H9 (cell line): ENCODE data around the gene NEDD4L. TPM values are rescaled to one million over a fixed set of nuclear protein-coding genes. Genes with fewer than 3 reads are reported as not detected.
A peak's percentile ranks its signal among the peaks of the same experiment; 100 is the strongest.

Source experiments
- DNase-seq: peaks from one replicate; pipeline ENCODE4 v3.0.0-alpha.2; 2017
- H2AFZ ChIP-seq: one replicate; pipeline ENCODE4 v1.6.1; 2013; ENCODE audit warnings: mild to moderate bottlenecking, low read length, control low read depth, moderate library complexity
- H2AK5ac ChIP-seq: 2 replicates; pipeline ENCODE4 v1.6.1; 2013; ENCODE audit warnings: low read length, control low read depth, mixed read lengths; ENCODE audit not compliant: insufficient read length
- H2BK120ac ChIP-seq: one replicate; pipeline ENCODE4 v1.6.1; 2013; ENCODE audit warnings: low read depth, mild to moderate bottlenecking, low read length, control low read depth, inconsistent platforms; ENCODE audit not compliant: poor library complexity, severe bottlenecking
- H2BK12ac ChIP-seq: 2 replicates; pipeline ENCODE4 v1.6.1; 2013; ENCODE audit warnings: low read length, control low read depth, mixed read lengths, low read depth; ENCODE audit not compliant: insufficient read length
- H2BK15ac ChIP-seq: 2 replicates; pipeline ENCODE4 v1.6.1; 2013; ENCODE audit warnings: low read depth, low read length, control low read depth
- H2BK20ac ChIP-seq: one replicate; pipeline ENCODE4 v1.6.1; 2013; ENCODE audit warnings: low read depth, mild to moderate bottlenecking, low read length, control low read depth, inconsistent platforms; ENCODE audit not compliant: poor library complexity, severe bottlenecking
- H2BK5ac ChIP-seq: 2 replicates; pipeline ENCODE4 v1.6.1; 2013; ENCODE audit warnings: low read length, control low read depth, mixed read lengths; ENCODE audit not compliant: insufficient read length
- H3K14ac ChIP-seq: 2 replicates; pipeline ENCODE4 v1.6.1; 2013; ENCODE audit warnings: low read length, control low read depth; ENCODE audit not compliant: insufficient read depth
- H3K18ac ChIP-seq: 2 replicates; pipeline ENCODE4 v1.6.1; 2013; ENCODE audit warnings: low read depth, mild to moderate bottlenecking, mixed read lengths, low read length, control low read depth; ENCODE audit not compliant: insufficient read length
- H3K23ac ChIP-seq: 2 replicates; pipeline ENCODE4 v1.6.1; 2013; ENCODE audit warnings: low read length, control low read depth, mixed read lengths, low read depth; ENCODE audit not compliant: insufficient read length
- H3K23me2 ChIP-seq: 2 replicates; pipeline ENCODE4 v1.6.1; 2013; ENCODE audit warnings: low read depth, mild to moderate bottlenecking, mixed read lengths, low read length, control low read depth; ENCODE audit not compliant: insufficient read length, poor library complexity, severe bottlenecking
- H3K27ac ChIP-seq: 2 replicates; pipeline ENCODE4 v1.5.1; 2013; ENCODE audit warnings: low read length, control low read depth, mixed read lengths, low read depth; ENCODE audit not compliant: insufficient read length
- H3K27me3 ChIP-seq: 2 replicates; pipeline ENCODE4 v1.6.1; 2013; ENCODE audit warnings: low read length, control low read depth, inconsistent platforms; ENCODE audit not compliant: insufficient read depth
- H3K4ac ChIP-seq: 2 replicates; pipeline ENCODE4 v1.6.1; 2013; ENCODE audit warnings: low read depth, mild to moderate bottlenecking, control low read depth, inconsistent platforms, low read length, moderate library complexity
- H3K4me1 ChIP-seq: 2 replicates; pipeline ENCODE4 v1.6.1; 2013; ENCODE audit warnings: low read length, control low read depth, inconsistent platforms; ENCODE audit not compliant: insufficient read depth
- H3K4me2 ChIP-seq: 2 replicates; pipeline ENCODE4 v1.6.1; 2013; ENCODE audit warnings: low read length, control low read depth, mixed read lengths; ENCODE audit not compliant: insufficient read length, insufficient read depth
- H3K56ac ChIP-seq: 2 replicates; pipeline ENCODE4 v1.6.1; 2013; ENCODE audit warnings: low read depth, mild to moderate bottlenecking, mixed read lengths, low read length, control low read depth; ENCODE audit not compliant: insufficient read length
- H3K79me1 ChIP-seq: 2 replicates; pipeline ENCODE4 v1.6.1; 2013; ENCODE audit warnings: low read depth, mild to moderate bottlenecking, moderate library complexity, low read length, control low read depth, inconsistent platforms; ENCODE audit not compliant: insufficient read depth, poor library complexity, severe bottlenecking
- H3K79me2 ChIP-seq: 2 replicates; pipeline ENCODE4 v1.6.1; 2013; ENCODE audit warnings: low read length, control low read depth, inconsistent platforms; ENCODE audit not compliant: insufficient read depth
- H3K9ac ChIP-seq: 2 replicates; pipeline ENCODE4 v1.6.1; 2013; ENCODE audit warnings: low read length, control low read depth, mixed read lengths; ENCODE audit not compliant: insufficient read length; ENCODE audit errors: extremely low read depth
- H3K9me3 ChIP-seq: one replicate; pipeline ENCODE4 v1.6.1; 2013; ENCODE audit warnings: low read depth, low read length, inconsistent platforms; ENCODE audit not compliant: control insufficient read depth
- H3T11ph ChIP-seq: one replicate; pipeline ENCODE4 v1.6.1; 2013; ENCODE audit warnings: mild to moderate bottlenecking, low read length, control low read depth, inconsistent platforms
- H4K20me1 ChIP-seq: one replicate; pipeline ENCODE4 v1.6.1; 2013; ENCODE audit not compliant: control insufficient read depth, insufficient read length, insufficient read depth
- H4K5ac ChIP-seq: 2 replicates; pipeline ENCODE4 v1.6.1; 2013; ENCODE audit warnings: low read depth, mild to moderate bottlenecking, mixed read lengths, low read length, control low read depth; ENCODE audit not compliant: insufficient read length
- H4K8ac ChIP-seq: replicated peaks from 2 replicates; pipeline ENCODE4 v1.6.1; 2013; ENCODE audit warnings: low read length, control low read depth, mixed read lengths, low read depth; ENCODE audit not compliant: insufficient read length
- H4K91ac ChIP-seq: 2 replicates; pipeline ENCODE4 v1.6.1; 2013; ENCODE audit warnings: low read depth, mild to moderate bottlenecking, moderate library complexity, mixed read lengths, low read length, control low read depth; ENCODE audit not compliant: insufficient read length
- H3K27ac Mint-ChIP-seq, 3 experiments: 2 replicates in 2 of 3; 3 replicates in 1 of 3; pipeline ENCODE4 v1.8.0; 2020 to 2021; ENCODE audit warnings: mixed read lengths in 3 of 3, mild to moderate bottlenecking in 1 of 3, moderate library complexity in 1 of 3
- H3K27me3 Mint-ChIP-seq: 2 replicates; pipeline ENCODE4 v1.8.0; 2021; ENCODE audit warnings: low read depth, mild to moderate bottlenecking, moderate library complexity, mixed read lengths
- H3K36me3 Mint-ChIP-seq, 3 experiments: 2 replicates in 2 of 3; 3 replicates in 1 of 3; pipeline ENCODE4 v1.8.0; 2020 to 2021; ENCODE audit warnings: low read depth in 3 of 3, mixed read lengths in 3 of 3; ENCODE audit not compliant: insufficient read depth in 1 of 3
- H3K4me1 Mint-ChIP-seq, 2 experiments: 2 replicates each; pipeline ENCODE4 v1.8.0; 2020; ENCODE audit warnings: mixed read lengths in 2 of 2
- H3K4me3 Mint-ChIP-seq, 2 experiments: 2 replicates in 1 of 2; 3 replicates in 1 of 2; pipeline ENCODE4 v1.8.0; 2020 to 2021; ENCODE audit warnings: mild to moderate bottlenecking in 2 of 2, mixed read lengths in 2 of 2, moderate library complexity in 1 of 2
- H3K9me3 Mint-ChIP-seq, 2 experiments: 2 replicates in 1 of 2; 3 replicates in 1 of 2; pipeline ENCODE4 v1.8.0; 2020; ENCODE audit warnings: mild to moderate bottlenecking in 2 of 2, mixed read lengths in 2 of 2, moderate library complexity in 1 of 2
- WGBS: extraction: QIAGEN DNeasy Blood & Tissue Kit; methylation state at CpG from one replicate; pipeline ENCODE4 v1.1.7; 2013; ENCODE audit warnings: missing lambda C conversion rate, low lambda C conversion rate, mixed read lengths; ENCODE audit not compliant: insufficient read length; ENCODE audit errors: extremely low coverage; 5-methylcytosine and 5-hydroxymethylcytosine counted together
- total RNA-seq: library from RNA; stranded (reverse); gene quantifications from 2 replicates; pipeline ENCODE4 v1.2.1, GENCODE V29; 2021
- TF ChIP-seq, protein P1 (sequence below): fragments of 200-600 bp; sonication (generic); conservative IDR thresholded peaks from 3 replicates; pipeline ENCODE4 v1.8.0; 2021; ENCODE audit warnings: antibody characterized with exemption, mild to moderate bottlenecking

NEDD4L gene
- total RNA-seq, 1 experiment from 2014 or later, result 76.3 TPM

DNA sequence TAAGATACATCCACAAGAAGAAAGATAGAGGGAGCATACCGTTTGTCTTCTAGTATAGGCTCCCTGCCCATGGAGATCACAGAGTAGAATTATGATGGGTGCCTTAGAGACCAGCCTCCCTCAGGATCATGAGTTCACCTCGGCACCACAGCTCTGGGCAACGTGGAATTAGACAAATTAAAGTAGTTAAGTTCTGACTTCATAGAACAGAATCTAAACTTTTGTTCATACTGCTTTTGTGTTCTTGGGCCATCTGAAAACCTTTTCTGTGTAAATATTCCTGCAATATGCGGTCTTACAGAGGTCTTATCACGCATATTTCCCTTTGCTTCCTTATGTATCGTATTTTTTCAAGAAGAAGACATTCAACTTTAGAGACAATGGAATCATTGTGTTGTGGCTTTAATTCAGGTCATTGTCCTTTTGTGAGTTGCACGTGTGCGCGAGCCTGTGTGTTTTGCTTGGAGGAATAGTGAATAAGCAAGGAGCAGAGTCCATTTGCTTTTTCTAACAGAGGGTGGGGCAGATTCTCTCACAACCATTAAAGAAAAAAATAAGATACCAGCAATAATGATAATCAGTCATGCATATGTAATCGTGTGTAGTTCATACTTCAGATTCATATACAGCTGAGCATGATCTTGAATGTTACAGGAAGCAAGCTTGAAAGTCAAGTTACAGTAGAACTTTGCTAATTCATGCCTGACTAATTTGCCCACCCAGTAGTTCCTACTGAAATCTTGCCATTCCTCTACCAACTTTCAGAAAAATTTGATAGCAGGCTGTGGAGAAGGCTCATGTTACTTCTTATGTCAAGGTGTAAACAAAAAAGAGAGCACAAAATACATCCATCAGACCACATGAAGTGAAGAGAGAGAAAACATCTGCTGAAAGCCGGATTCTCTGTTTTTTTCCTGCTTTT lies 243.6 kb downstream of the NEDD4L start:
- Histone ChIP-seq H2BK20ac (no peak overlapping the region), H3K27ac (no peak overlapping the region)
- peaks cover 29 to 35% of the 10 kb centered on the region in 2 experiments for H3K4me1 Mint-ChIP-seq

More for the DNA sequence above, 243.6 kb downstream of the NEDD4L start:
- Histone ChIP-seq H3K18ac (no peak overlapping the region), H2BK15ac (no peak overlapping the region), H3K9me3 (no peaks in the 10 kb centered on the region), H3K23me2 (no peaks in the 10 kb centered on the region), H3K9ac (no peak overlapping the region), H3K4me1 (peaks cover 6% of the 10 kb centered on the region; the same call in 1 of the 2 replicates), H3K79me1 (peaks cover 5% of the 10 kb centered on the region), H2BK12ac (no peak overlapping the region), H4K91ac (no peak overlapping the region), H3T11ph (no peak overlapping the region), H2AK5ac (no peak overlapping the region), H2BK120ac (no peak overlapping the region), H3K14ac (no peak overlapping the region), H3K27me3 (no peaks in the 10 kb centered on the region), H2BK5ac (no peak overlapping the region), H3K79me2 (no peaks in the 10 kb centered on the region), H4K20me1 (no peaks in the 10 kb centered on the region), H3K23ac (no peak overlapping the region), H4K8ac (no peak overlapping the region), H4K5ac (no peak overlapping the region), H3K4ac (no peak overlapping the region), H3K4me2 (no peak overlapping the region), H3K56ac (no peak overlapping the region), H2AFZ (no peak overlapping the region)
- DNase-seq, result no peak
- no CpG with 5 or more reads among the region's 11 CpGs for WGBS
- TF ChIP-seq, protein P1, sequence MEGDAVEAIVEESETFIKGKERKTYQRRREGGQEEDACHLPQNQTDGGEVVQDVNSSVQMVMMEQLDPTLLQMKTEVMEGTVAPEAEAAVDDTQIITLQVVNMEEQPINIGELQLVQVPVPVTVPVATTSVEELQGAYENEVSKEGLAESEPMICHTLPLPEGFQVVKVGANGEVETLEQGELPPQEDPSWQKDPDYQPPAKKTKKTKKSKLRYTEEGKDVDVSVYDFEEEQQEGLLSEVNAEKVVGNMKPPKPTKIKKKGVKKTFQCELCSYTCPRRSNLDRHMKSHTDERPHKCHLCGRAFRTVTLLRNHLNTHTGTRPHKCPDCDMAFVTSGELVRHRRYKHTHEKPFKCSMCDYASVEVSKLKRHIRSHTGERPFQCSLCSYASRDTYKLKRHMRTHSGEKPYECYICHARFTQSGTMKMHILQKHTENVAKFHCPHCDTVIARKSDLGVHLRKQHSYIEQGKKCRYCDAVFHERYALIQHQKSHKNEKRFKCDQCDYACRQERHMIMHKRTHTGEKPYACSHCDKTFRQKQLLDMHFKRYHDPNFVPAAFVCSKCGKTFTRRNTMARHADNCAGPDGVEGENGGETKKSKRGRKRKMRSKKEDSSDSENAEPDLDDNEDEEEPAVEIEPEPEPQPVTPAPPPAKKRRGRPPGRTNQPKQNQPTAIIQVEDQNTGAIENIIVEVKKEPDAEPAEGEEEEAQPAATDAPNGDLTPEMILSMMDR, result no peak
- H3K27ac Mint-ChIP-seq, result peak overlapping the region in 2 of 3 experiments; percentile 12 to 75; a peak in 4 of 7 replicates
- no peak overlapping the region for H3K4me3 Mint-ChIP-seq
- H3K27me3 Mint-ChIP-seq, result no peaks in the 10 kb centered on the region
- no peaks in the 10 kb centered on the region; a peak in 1 of 5 replicates for H3K9me3 Mint-ChIP-seq
- peaks cover 0 to 2% (median 0%) of the 10 kb centered on the region in 3 experiments; a peak in 1 of 7 replicates for H3K36me3 Mint-ChIP-seq
